ENCODE results near the gene CATSPER4.
A peak's percentile ranks its signal among the peaks of the same experiment; 100 is the strongest.

Gene CATSPER4

DNA sequence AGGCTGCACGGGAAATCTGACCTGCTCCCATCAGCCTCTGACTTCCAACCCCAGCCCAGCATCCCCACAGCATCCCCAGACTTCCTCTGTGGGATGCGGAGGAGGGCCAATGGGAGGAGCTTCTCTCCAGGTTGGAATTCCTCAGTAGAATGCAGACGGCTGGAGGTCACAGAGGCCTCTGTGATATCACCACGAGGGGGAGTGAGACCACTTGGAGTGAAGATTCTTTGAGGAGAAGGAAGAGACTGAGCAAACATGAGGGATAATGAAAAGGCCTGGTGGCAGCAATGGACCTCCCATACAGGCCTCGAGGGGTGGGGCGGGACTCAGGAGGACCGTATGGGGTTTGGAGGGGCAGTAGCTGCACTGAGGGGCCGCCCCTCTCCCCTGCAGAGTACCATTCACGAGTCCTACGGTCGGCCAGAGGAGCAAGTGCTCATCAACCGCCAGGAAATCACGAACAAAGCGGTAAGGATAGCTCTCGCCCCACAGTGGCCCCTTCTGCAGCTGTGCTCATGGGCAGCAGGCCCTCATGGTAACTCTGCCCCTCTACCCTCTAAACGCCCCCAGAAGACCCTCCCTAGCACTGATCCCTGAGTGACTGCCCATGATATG, at the start of gene CATSPER4:
Gene CATSPER4, plus strand, starts transcription at position 230 of the 615 bp plus-strand sequence. Its CDS starts 26 bp downstream, at position 256.
- peak in 1 of 2 experiments; percentile 22 for DNase-seq

GRCh38 chr1:26142159-26142558, 48.2 kb upstream of the CATSPER4 start:
- no peak for DNase-seq

DNA sequence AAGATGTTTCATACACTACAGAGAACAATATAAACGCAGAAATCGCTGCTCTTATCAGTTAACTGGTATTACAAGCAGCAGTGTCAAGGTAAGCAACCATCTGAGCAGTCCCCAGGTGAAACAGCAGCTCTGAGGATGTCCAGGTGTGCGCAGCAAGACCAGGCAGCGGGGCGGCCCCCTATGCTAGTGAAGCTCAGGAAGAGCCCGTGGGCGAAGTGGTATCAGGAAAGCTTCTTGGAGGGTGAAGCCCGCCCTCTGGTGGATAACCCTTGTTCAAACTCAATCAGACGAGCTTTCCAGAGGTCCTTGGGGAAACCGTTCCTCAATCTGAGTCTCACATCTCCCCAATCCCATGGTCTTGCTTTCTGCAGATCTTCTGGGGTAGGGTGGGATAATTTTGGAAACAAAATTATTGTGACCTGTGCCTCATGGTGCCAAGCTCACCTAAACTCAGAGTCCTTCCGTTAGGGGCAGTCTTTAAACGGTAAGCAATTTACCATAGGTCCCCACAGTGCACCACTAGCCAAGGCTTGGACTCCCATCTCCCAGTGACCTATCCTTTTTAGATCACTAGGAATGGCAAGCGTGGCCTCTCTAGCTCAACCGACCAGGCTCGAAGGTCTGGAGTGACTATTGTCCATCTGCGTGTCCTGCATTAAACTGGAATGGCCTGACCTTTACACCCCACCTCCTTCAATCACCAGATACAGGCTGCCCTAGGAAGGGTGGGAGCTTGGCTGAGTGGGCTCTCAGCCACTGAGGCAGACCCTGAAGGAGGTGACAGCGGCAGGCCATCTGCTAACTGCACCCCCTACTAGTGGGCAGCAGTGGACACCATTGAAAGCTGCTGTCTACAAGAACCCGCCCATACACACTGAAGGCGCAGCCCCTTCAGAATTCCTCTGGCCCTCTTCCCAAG, 45.1 kb upstream of the CATSPER4 start:
- peak; percentile 78 to 81 for DNase-seq

- no peak for DNase-seq
These were observed 44.5 kb upstream of the CATSPER4 start for GRCh38 chr1:26145960-26146294.

DNA sequence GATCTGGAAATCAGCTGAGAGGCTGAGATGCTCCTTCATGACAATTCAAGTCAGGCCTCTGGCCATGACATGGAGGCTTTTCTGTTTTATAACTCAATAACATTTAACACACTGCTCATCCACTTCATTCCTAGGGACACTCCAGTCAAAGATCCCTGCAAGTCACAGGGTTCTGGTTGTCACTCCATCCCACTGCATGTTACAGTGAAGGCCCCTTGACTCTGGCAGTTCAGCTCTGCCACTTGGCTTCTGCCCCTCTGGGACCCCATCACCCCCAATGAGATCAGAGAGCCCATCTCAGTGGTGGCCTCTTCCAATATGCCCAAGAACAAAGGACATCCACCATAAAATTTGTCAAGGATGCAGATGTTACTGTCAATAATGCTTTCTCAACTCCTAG, 41.5 kb upstream of the CATSPER4 start:
- no peak for DNase-seq

DNA sequence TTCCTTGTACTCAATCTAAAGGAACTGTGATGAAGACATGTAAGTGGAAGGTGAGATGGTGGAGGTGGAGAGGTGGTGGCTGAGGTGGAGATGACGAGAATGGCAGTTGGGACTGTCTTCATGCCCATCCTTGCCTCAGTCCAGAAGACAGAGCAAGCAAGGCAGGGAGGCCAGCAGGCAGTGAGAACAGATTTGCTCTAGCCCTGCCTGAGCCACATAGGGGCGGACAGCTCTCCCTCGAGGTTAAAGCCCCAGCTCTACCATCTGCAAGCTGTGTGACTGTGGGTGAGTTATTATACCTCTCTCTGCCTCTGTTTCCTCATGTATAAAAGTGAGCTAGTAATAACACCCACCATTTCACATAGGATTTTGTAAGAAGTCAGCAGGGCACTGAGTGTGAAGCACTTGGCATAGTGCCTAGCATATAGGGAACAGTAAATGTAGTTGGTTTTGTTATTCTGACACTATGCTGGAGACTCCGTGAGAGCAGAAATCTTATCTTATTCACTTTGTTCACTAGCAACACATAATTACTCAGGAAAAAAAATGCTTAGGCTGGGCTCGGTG, 36.4 kb upstream of the CATSPER4 start:
- no peak for DNase-seq

GRCh38 chr1:26154750-26155149, 35.7 kb upstream of the CATSPER4 start:
- DNase-seq, result no peak

DNA sequence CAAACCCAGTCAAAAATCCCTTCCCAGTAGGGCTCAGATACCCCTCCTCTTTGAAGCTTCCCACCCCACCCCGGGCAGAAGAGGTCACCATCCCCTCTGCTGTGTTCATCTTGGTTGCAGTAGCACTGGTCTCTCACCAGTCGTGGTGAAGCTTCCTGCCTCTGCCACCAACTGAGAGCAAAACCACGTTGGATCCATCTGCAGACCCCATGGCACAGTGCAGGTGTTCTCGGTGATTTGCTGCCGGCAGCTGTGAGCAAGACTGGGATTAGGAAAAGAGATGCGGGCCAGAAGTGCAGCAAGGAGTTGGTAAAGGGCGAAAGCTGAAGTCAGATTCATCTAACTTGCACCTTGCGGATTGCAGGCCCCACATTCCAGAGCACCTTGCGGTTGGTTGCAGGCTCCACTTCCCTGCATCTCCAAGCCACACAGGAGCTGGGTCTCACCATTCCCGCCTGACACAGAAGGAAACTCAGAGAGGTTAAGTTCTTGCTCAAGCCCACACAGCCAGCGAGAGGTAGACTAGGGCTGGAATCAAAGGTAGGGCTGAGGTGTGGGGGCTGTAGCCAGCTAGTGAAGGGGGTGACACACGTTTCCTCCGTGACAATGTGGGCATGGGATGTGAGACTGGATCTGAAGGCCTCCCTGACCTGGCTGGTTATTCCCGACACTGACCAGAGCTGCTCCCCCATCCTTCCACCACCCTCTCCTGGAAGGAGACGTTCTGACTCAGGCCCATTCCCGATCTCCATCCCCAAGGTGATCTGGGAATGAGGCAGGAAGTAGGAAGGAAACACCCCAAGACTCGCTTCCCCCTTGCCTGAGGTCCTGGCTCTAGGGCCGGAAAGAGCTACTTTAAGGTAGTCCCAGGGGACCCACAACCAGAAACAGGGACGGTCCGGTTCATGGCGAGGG, 34.8 kb upstream of the CATSPER4 start:
- DNase-seq, result no peak

- peak in 1 of 2 experiments; percentile 25 for DNase-seq
These were observed 33.9 kb upstream of the CATSPER4 start for GRCh38 chr1:26156285-26157038.

- no peak for DNase-seq
These were observed 32.0 kb upstream of the CATSPER4 start for GRCh38 chr1:26158271-26158907.

- no peak for DNase-seq
These were observed 31.3 kb upstream of the CATSPER4 start, which contains the start of gene FAM110D for GRCh38 chr1:26158908-26159742. FAM110D (plus strand) TSS chr1:26159079; CDS start chr1:26161292, 2,213 bp downstream.

DNA sequence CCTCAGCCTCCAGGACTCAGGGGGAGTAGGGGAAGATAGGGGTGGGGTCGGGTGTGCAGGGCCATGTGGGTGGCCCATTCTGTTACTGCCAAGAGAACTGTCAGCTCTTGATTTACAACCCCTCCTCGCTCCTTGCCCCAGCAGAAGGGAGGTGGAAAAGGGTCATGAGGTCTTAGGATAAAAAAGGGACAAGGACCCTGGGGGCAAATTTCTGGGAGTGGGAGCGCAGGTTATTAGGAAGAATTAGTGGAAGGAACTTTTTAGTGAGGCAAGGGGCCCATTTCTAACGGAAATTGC, 30.7 kb upstream of the CATSPER4 start:
- no peak for DNase-seq

GRCh38 chr1:26160527-26161414, 29.6 kb upstream of the CATSPER4 start:
- DNase-seq, result no peak

- peak; percentile 50 to 62 for DNase-seq
These were observed 28.8 kb upstream of the CATSPER4 start for GRCh38 chr1:26161415-26162219.

DNA sequence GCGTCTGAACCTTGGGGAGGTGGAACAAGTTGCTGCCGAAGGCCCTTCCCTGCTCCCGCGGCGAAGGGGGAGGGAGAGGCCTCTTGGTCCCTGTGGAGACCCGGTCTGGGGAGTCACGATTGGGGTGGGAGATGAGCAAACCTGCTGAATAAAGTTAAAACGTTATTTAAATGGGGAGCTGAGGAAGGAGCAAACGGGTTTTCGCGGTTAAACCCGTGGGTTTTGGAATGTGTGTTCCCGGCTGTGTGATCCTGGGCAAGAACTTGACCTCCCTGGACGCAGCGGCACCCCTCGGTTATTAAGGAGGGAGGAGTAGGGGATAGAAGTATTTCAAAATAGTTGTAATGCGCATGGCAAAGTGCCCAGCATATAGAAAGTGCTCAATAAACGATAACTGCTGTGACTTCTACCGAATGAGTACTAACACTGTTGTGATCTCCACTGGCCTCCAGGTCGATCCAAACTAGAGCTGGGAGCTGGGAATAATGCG, 28.1 kb upstream of the CATSPER4 start:
- DNase-seq, result no peak

DNA sequence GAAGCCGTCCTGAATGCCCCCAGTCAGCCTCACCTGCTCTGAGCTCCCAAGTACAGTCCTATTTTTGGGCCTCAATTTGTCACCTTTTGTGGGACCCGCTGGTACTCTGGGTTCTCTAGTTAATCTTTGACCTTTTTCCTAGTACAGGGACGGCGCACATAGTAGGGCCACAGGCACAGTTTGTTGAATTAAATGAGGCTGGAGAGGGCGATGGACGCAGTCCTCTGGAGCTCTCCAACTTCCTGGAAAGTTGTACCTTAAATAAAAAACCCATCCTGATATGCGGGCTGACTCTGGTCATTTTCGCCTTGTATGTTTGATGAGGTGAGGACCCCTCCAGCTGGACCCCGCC, 26.7 kb upstream of the CATSPER4 start:
- DNase-seq, result no peak

- peak in 1 of 2 experiments; percentile 18 for DNase-seq
These were observed 26.2 kb upstream of the CATSPER4 start for GRCh38 chr1:26164036-26164860.

Measured in NCI-H1930 (cell line).